Activated CD8-positive, alpha-beta memory T cell treated with anti-CD3 and anti-CD28 coated beads for 36 hours (primary cell): ENCODE measurements around the gene SYCP3. TPM values are rescaled to one million over a fixed set of nuclear protein-coding genes. Genes with fewer than 3 reads are reported as not detected.
"Not testable (repeated sequence)": the region's sequence is repeated elsewhere in the genome, so short reads cannot be mapped to it uniquely, and the experiment has no call there.

Experiments used
- CTCF ChIA-PET: fragments of 350-600 bp; sonication (Branson Sonifier 250); formaldehyde crosslinking; loops from one replicate; lab custom pipeline; 2021; ENCODE audit warnings: antibody characterized with exemption; lab: Charles Lee
- POLR2A ChIA-PET: fragments of 350-600 bp; sonication (Branson Sonifier 250); formaldehyde crosslinking; loops from one replicate; lab custom pipeline; 2021; ENCODE audit warnings: antibody characterized with exemption; lab: Charles Lee
- total RNA-seq, 2 experiments: library from RNA; stranded (reverse); gene quantifications; one replicate each; pipeline ENCODE4 v1.2.3, GENCODE V29; 2021

SYCP3 gene
- total RNA-seq, 2 experiments from 2014 or later, result 0.17 to 0.91 TPM

DNA sequence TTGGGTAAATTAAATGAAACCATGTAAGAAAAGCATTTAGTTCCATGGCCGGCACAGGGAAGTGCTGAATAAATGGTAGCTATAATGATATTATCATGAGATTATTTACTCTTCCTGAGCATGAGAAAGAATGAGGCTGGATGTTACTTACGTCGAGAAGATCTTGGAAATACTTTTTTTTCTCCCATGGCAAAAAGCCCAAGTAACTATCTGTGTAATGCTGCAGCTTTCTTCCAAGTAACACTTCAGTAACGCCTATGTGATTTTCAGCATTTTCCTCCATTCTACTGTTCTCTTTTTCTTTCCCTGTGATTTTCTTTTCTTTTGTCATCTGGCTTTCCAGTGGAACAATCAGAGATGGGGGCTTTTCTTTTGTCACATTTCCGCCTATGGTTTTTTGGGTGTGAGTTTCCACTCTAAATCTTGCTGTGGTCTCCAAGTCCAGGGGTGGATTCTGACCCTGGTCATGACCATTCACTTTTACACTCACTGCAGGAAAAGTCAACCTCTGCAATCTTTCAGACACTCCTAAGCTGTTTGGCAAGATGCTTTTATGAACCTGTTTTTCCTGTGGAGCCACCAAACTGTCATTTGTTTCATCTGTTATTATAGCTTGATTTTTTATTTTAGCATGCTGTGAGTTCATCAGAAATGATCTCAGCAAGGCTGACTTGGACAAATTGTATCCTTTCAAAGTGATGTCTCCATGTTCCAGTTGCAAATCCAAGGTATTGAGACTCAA is 25.0 kb upstream of the SYCP3 start:
- ChIA-PET POLR2A (no interaction called here), CTCF (interaction anchor here (1.3 to 1.6 kb wide), 2 partner anchors 9 to 75 kb away, joined by 4 to 5 read pairs; no protein-coding TSS in a partner anchor)

DNA sequence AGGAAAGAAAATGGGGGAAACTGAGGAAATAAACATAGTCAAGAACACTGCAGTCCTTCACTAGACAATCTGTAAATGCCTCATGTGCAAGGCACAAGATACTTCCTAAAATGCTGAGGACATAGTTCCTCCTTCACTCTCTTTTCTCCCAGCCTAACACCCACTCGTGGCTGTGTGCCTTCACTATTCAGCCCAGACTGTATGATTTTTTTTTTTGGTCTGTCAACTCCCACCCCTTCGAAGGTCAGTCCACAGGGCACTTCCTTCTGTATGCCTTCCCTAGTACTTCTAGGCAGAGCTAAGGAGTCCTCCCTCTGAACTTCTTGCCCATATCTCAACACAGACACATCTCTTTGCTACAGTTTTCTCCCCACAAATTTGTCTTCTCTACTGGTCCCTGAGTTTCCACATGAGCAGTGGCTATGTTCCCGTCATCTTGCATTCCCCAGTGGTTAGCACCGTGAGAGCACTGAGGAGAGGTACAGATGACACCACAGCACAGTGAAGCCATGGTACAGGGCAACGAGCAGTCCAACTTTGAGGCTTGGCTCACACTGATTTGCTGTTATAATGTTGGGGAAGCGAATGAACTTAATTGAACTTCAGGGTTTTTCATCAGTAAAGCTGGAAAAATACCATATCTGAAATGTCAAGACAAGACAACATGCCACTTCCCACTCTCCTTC is 24.1 kb upstream of the SYCP3 start:
- ChIA-PET POLR2A (no interaction called here), CTCF (interaction anchor here (1.3 to 1.6 kb wide), 2 partner anchors 10 to 76 kb away, joined by 4 to 5 read pairs; no protein-coding TSS in a partner anchor)

DNA sequence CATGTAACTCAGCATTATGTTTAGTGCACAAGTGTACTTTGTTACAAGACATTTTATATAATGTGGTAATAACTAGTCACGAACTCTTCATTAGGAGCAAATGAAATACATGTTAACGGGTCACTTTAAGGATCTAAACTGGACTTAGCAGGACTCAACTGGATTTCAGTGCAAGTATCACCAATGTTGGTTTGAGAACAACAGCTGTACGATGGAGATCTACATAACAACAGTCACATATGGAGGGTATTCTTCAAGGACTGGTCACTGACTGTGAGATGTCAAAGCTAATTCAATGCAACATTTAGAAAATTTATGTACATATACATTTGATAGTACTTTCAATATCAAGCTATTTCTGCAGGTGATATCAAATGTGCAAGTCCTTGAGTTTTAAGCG is 22.5 kb upstream of the SYCP3 start:
- ChIA-PET CTCF (interaction anchor here (1.4 kb wide), 1 partner anchor 79 kb away, joined by 3 read pairs; no protein-coding TSS in a partner anchor), POLR2A (no interaction called here)

DNA sequence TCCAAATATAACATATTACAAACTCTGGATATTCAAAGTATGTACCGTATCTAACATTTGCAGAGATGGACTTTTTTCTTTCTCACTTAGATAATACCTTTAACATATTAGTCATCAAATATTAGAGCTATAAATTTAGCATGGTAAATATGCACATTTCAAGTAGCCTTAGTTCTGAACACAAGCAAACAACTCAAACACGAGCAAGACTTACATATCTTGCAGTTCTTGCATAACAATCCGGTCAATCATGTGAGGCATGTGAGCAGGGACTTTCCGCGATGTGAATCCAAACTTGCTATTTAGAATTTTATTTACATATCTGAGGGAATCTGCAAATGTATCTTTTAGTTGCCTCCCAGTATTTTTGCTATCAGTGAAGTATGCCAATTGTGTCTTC is 22.1 kb upstream of the SYCP3 start:
- ChIA-PET POLR2A (no interaction called here), CTCF (interaction anchor here (0.7 to 1.4 kb wide), 2 partner anchors 11 to 79 kb away, joined by 3 to 4 read pairs; no protein-coding TSS in a partner anchor)

DNA sequence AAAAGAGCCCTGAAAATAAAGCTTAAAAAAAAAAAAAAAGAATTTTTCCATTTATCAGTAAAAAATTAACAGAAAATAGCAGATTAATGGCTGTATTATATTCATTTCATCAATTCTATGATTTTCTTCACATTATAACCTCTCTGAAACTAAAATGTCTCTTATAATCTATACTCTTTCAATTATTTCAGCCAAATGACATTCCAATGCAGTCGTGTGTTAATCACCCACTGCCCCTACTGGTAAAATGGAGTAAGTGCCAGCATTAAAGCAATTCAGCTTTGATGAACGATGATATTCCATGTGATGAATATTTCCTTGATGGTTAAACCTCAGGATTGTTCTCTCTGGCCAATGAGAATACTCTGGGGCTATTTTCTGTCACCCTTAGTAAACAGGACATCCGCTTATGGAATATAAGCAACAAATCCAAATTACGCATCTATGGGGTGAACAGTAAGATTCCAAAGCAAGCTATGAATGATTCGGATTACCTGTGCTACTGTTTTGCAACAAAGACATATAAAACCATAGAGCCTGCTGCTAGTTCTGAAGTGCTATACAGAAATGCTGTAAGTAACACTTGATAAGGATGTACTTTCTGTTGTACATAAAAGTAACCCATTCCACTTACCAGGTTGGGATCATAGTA is 20.3 kb upstream of the SYCP3 start:
- POLR2A ChIA-PET, result interaction anchor here (0.6 kb wide), 1 partner anchor 30 kb away, joined by 4 read pairs; no protein-coding TSS in a partner anchor
- CTCF ChIA-PET, result interaction anchor here (0.6 to 1.8 kb wide), 6 partner anchors 9 to 737 kb away, joined by 3 to 6 read pairs (median 4); no protein-coding TSS in a partner anchor

DNA sequence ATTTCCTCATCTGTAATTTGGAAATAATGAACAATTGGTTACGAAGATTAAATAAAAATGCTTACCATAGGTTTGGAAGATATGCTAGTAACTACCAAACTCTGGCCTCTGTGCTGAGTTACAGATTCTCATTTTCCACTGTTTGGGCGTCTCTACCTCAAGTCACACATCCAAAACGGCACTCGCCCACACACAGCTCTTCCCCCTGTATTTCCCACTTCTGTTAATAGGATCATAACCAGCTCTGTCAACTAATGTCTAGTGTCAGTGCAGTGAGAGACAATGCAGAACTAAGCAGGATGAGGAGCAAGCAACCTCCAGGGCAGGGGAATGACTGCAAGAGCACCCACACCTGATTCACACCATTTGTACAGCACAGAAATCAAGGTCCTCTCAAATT is 10.9 kb upstream of the SYCP3 start:
- CTCF ChIA-PET, result no interaction called here
- POLR2A ChIA-PET, result no interaction called here

DNA sequence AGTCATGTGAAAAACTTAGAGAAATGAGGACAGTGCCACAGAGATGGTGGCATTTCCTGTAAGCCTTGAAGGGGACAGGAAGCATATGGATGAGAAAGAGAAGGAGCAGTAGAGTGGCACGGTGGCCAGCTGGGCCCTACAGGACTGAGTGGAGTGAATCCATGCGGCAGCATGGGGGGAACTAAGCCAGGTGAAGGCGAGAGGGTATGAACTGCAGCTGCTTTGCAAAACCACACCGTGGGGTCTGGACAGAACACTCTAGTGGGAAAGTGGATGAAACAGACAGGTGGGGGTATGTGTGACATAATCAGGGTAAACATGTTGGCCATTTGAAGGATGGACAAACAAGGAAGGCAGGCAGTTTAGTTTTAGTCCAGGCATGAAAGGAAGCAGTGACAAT is 10.4 kb upstream of the SYCP3 start:
- ChIA-PET CTCF (no interaction called here), POLR2A (no interaction called here)

DNA sequence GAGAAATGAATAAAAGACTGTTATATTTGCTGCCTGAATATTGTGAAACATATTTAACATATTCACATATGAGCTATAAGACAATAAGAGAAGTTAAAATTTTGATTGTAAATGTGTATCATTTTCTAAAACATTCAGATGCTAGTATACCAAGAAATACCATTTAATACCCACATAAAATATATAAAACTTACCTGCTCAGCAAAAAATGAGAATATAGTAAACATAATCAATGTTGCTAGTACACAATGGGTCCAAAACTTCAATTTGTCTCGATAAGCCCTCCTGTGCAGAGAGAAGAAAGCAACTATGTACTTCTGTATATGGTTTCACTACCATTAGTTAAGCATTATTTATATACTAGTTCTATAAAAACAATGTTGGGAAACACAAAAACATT is 9.6 kb upstream of the SYCP3 start:
- POLR2A ChIA-PET, result interaction anchor here (0.6 kb wide), 1 partner anchor 114 kb away, joined by 8 read pairs; no protein-coding TSS in a partner anchor

DNA sequence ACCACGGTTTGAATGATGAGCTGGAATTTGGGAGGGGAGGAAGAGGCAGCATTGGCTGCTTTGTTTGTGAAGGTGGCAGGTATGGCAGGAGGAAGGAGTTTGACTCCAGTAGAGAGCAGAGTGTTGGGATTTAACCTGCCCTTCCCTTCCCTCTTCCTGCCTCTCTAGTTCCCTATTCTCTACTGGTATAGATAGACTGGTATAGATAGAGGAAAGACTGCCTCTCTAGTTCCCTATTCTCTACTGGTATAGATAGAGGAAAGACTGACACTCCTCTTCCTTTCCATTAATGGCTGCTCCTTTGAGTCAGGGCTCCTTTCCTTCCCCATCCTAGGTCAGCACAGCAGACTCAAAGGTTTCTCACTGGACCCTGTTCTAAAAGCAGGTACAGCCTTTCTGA is 8.4 kb upstream of the SYCP3 start:
- ChIA-PET POLR2A (no interaction called here), CTCF (no interaction called here)

More for the DNA sequence above, 9.6 kb upstream of the SYCP3 start:
- CTCF ChIA-PET, result no interaction called here

DNA sequence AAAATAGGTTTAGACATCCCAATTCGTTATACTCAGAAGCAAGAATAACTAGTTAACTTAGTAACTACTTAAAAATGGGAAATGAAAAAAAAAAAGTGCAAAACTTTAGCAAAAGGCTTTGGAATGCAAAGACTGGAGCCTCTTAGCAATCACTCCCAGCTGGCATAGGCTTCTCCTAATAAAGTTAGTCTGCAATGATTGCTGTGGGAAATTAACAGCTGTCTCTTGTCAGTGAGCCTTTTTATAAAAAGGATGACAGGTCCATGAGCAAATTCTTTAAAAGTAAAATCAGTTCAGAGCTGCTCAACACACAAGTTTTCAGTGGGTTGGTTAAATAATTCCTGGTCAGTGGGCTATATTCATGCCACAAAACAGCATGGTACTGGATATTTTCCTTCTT is 7.4 kb upstream of the SYCP3 start:
- POLR2A ChIA-PET, result no interaction called here
- CTCF ChIA-PET, result interaction anchor here (0.7 kb wide), 1 partner anchor 336 kb away, joined by 3 read pairs; no protein-coding TSS in a partner anchor

DNA sequence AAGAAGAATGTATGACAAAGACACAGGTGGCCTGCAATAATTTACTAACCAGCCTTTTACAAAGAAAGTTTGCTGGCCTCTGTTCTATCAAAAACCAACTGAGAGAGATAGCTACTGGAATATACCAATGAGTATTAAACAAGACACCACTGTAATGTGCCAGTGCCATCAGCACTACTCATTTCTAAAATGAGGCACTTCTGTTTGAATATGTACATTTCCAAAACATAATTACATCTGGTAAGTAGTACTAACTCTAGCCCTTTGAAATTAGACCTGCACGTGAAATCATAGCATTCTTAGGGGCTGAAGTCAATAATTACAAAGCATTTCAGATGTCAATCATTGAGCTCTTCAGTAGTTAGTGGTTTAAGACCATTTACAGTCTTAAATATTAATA is 6.9 kb upstream of the SYCP3 start:
- POLR2A ChIA-PET, result no interaction called here
- CTCF ChIA-PET, result interaction anchor here (0.7 kb wide), 1 partner anchor 336 kb away, joined by 3 read pairs; no protein-coding TSS in a partner anchor

DNA sequence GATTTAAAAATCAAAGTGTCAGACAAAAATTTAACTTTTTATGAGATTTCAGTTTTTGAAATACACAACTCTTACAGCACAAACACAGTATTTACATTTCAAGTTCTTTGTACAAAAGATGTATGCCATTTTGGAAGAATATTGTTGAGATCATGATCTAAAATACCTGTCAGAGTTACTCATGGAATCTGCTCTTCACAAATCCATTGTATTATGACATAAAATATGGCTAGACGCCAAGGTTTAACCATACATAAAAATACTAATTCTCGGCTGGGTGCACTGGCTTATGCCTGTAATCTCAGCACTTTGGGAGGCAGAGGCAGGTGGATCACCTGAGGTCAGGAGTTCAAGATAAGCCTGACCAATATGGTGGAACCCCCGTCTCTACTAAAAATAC is 6.2 kb upstream of the SYCP3 start:
- CTCF ChIA-PET, result no interaction called here
- POLR2A ChIA-PET, result no interaction called here

DNA sequence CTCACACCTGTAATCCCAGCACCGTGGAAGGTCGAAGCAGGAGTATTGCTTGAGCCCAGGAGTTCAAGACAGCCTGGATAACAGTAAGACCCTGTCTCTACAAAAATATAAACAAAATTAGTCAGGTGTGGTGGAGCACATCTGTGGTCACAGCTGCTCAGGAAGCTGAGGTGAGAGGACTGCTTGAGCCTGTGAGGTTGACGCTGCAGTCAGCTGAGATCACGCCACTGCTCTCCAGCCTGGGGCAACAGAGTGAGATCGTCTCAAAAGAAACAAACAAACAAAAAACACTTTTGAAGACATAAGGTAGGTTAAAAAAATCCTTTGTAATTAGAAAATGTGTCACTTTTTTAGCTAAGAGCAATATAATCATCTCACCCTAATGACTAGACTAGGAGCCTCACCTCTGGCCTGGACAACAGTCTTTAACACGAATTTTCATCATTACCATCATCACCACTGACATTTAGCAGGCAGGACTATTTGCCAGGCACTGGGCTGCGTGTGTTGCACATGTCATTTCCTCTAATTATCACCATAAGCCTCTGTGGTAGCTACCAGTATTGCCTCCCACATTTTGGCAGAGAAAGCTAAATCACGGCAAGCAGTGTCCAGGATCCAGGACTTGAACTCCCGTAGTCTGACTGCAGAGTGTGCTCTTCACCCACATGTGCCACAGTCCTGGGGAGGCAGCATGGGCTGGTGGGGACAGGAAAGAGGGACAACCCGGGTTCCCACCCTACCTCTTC is 4.6 kb upstream of the SYCP3 start:
- ChIA-PET POLR2A (interaction anchor here (0.5 kb wide), 1 partner anchor 173 kb away, joined by 4 read pairs; no protein-coding TSS in a partner anchor), CTCF (no interaction called here)

DNA sequence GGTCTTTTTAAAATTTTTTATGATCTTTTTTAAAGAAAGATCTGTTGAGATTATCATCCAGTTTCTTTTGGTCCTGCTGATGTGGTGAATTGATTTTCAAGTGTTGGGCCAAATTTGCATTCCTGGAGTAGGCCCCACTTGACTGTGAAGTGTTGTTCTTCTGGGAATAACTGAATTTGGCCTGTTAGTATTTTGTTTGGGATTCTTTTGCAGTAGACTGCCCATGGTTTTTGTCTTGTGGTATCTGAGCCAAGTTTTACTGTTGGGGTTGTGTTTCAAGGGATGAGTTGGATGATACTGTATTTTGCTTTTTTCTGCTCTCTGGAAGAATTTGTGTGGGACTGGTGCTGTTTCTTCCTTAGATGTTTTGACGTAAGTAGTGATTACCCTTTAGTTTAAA is 4.0 kb upstream of the SYCP3 start:
- ChIA-PET POLR2A (no interaction called here), CTCF (no interaction called here)

DNA sequence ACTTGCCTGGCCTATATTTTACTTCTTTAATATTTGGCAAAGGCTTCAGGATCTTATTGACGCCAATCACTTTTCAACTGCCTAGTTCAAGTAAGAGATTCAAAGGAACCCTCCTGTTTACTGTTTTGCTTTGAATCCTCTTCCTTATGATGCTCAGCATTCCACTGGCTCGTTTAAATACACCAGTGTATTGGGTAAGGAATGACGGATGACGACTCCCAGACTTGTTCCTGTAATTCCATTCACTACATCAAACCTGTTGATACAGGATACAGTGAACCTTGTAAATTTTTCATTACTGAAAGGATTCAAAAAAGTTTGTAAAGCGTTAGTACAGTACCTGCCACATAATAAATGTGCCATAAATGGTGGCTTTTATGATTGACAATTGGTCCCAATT is 1.7 kb upstream of the SYCP3 start:
- ChIA-PET CTCF (no interaction called here), POLR2A (no interaction called here)

DNA sequence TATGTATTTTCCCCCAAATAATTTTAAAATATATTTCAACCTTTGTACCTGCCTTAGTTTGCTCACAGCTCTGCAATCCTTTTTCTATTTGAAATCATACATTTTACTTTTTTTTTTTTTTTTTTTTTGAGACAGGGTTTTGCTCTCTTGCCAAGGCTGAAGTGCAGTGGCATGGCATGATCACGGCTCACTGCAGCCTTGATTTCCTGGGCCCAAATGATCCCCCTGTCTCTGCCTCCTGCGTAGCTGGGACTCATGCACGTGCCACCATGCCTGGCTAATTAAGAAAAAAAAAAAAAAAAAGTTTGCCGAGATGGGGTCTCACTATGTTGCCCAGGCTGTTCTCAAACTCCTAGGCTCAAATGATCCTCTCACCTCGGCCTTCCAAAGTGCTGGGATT is 1.3 kb upstream of the SYCP3 start:
- POLR2A ChIA-PET, result no interaction called here

DNA sequence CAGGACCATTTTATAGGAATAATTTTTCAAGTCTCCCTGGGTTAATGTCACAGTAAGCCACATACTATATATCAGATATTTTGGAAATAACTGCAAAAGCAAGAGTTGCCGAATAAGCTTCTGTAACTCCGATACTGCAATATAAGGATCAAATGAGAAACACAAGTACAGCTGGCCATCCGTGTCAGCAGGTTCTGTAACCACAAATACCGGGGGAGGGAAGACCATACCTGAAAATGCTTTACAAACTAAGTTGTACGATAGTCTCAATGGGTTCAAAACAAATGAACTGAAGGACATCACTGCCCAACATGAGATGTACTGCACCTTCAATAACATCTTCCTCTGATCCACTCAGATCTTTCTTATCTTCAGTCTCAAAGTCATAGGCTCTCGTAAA is 1.8 kb downstream of the SYCP3 start:
- POLR2A ChIA-PET, result no interaction called here

More for the DNA sequence above, 1.3 kb upstream of the SYCP3 start:
- CTCF ChIA-PET, result no interaction called here

DNA sequence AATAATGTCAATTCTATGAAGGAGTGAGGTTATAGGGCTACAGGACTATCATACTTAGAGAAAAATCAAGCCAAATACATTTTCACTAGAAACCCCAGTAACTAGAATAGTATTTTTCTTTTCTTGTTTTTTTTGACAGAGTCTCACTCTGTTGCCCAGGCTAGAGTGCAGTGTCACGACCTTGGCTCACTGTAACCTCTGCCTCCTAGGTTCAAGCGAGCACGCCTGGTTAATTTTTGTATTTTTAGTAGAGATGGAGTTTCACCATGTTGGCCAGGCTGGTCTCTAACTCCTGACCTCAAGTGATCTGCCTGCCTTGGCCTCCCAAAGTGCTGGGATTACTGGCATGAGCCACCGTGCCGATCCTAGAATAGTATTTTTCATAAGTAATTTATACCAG is 4.8 kb downstream of the SYCP3 start:
- POLR2A ChIA-PET, CTCF ChIA-PET: not testable (repeated sequence)

More for the DNA sequence above, 1.8 kb downstream of the SYCP3 start:
- CTCF ChIA-PET, result interaction anchor here (0.6 kb wide), 2 partner anchors 16 to 101 kb away, joined by 3 read pairs; no protein-coding TSS in a partner anchor

DNA sequence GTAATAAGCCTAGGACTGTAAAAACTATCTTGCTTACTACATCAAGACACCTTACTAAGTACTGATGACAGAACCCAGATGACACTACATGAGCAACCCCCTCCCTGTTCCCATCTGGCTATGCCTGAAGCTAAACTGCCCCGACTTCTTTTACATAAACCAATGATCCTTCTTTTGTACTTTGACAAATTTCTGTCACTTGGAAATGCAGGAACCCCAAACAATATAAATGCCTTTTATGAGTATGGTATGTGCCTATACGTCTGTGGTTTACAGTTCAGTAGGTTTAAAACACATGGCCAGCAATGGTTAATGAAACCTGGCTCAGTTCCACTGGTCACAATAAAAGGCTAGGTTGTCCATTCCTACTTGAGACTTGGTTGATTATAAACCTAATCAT is 6.1 kb downstream of the SYCP3 start:
- ChIA-PET POLR2A (no interaction called here), CTCF (interaction anchor here (0.6 kb wide), 1 partner anchor 595 kb away, joined by 3 read pairs; no protein-coding TSS in a partner anchor)
